ENCODE results near the gene LRRC41. TPM values are rescaled to one million over a fixed set of nuclear protein-coding genes. Genes with fewer than 3 reads are reported as not detected.

LRRC41 gene
- total RNA-seq, 1 donor from 2014 or later: 58.4 TPM

- Histone ChIP-seq H3K36me3 (peaks cover 0 to 4% of the 10 kb centered on the region in 2 donors), H3K9me3 (no peaks in the 10 kb centered on the region), H3K27ac (no peak overlapping the region), H3K4me1 (no peaks in the 10 kb centered on the region), H3K27me3 (no peaks in the 10 kb centered on the region), H3K4me3 (no peak overlapping the region)
- no peak for DNase-seq (ENCODE audit: extremely low spot score in 2 of 2)
- TF ChIP-seq POLR2AphosphoS5 (IDR thresholded peaks at IDR 0.05; ENCODE audit: insufficient read depth in 1 of 2, low read depth in 1 of 2) (no peak), POLR2A (IDR thresholded peaks at IDR 0.05) (no peak), CTCF (IDR thresholded peaks at IDR 0.05) (no peak)
- intact Hi-C loops (cut with DNase I): no loop called here
Observed at GRCh38 chr1:46274225-46275029, 29.0 kb downstream of the LRRC41 start.

GRCh38 chr1:46268578-46268977, 34.8 kb downstream of the LRRC41 start:
- no peak for DNase-seq (ENCODE audit: extremely low spot score in 2 of 2)

GRCh38 chr1:46263146-46263545, 40.3 kb downstream of the LRRC41 start:
- Histone ChIP-seq H3K4me1 (no peaks in the 10 kb centered on the region), H3K36me3 (no peaks in the 10 kb centered on the region), H3K9me3 (no peaks in the 10 kb centered on the region), H3K4me3 (no peak overlapping the region), H3K27me3 (no peaks in the 10 kb centered on the region), H3K27ac (no peak overlapping the region)
- no peak for DNase-seq (ENCODE audit: extremely low spot score in 2 of 2)
- TF ChIP-seq POLR2A (IDR thresholded peaks at IDR 0.05) (no peak), POLR2AphosphoS5 (IDR thresholded peaks at IDR 0.05; ENCODE audit: insufficient read depth in 1 of 2, low read depth in 1 of 2) (no peak), CTCF (IDR thresholded peaks at IDR 0.05) (no peak)
- intact Hi-C loops (cut with DNase I): no loop called here

More at GRCh38 chr1:46268578-46268977, 34.8 kb downstream of the LRRC41 start:
- TF ChIP-seq POLR2AphosphoS5 (IDR thresholded peaks at IDR 0.05; ENCODE audit: insufficient read depth in 1 of 2, low read depth in 1 of 2) (no peak), CTCF (IDR thresholded peaks at IDR 0.05) (no peak), POLR2A (IDR thresholded peaks at IDR 0.05) (no peak)
- no peak overlapping the region for H3K27ac ChIP-seq
- H3K9me3 ChIP-seq: no peaks in the 10 kb centered on the region
- H3K36me3 ChIP-seq: no peaks in the 10 kb centered on the region
- intact Hi-C loops (cut with DNase I): no loop called here
- no peaks in the 10 kb centered on the region for H3K4me1 ChIP-seq
- H3K27me3 ChIP-seq: no peaks in the 10 kb centered on the region
- H3K4me3 ChIP-seq: no peak overlapping the region

- no peak overlapping the region for H3K4me3 ChIP-seq
- no peaks in the 10 kb centered on the region for H3K27me3 ChIP-seq
- intact Hi-C loops (cut with DNase I): no loop called here
- H3K9me3 ChIP-seq: no peaks in the 10 kb centered on the region
- no peaks in the 10 kb centered on the region for H3K4me1 ChIP-seq
- TF ChIP-seq POLR2A (IDR thresholded peaks at IDR 0.05): no peak
- no peak for TF ChIP-seq CTCF (IDR thresholded peaks at IDR 0.05)
- TF ChIP-seq POLR2AphosphoS5 (IDR thresholded peaks at IDR 0.05; ENCODE audit: insufficient read depth in 1 of 2, low read depth in 1 of 2): no peak
- no peaks in the 10 kb centered on the region for H3K36me3 ChIP-seq
- DNase-seq (ENCODE audit: extremely low spot score in 2 of 2): no peak
- no peak overlapping the region for H3K27ac ChIP-seq
Observed at GRCh38 chr1:46262508-46262907, 40.9 kb downstream of the LRRC41 start.

- Histone ChIP-seq H3K27me3 (no peaks in the 10 kb centered on the region), H3K27ac (no peak overlapping the region), H3K4me3 (no peak overlapping the region), H3K36me3 (no peaks in the 10 kb centered on the region), H3K4me1 (no peaks in the 10 kb centered on the region), H3K9me3 (no peaks in the 10 kb centered on the region)
- no peak for TF ChIP-seq CTCF (IDR thresholded peaks at IDR 0.05)
- no peak for TF ChIP-seq POLR2AphosphoS5 (IDR thresholded peaks at IDR 0.05; ENCODE audit: insufficient read depth in 1 of 2, low read depth in 1 of 2)
- no peak for TF ChIP-seq POLR2A (IDR thresholded peaks at IDR 0.05)
- DNase-seq (ENCODE audit: extremely low spot score in 2 of 2): no peak
- intact Hi-C loops (cut with DNase I): no loop called here
Observed at GRCh38 chr1:46256523-46256922, 46.9 kb downstream of the LRRC41 start.
